ENCODE results near the gene OR5AP2. TPM values are rescaled to one million over a fixed set of nuclear protein-coding genes. Genes with fewer than 3 reads are reported as not detected.
"Not testable (repeated sequence)": the region's sequence is repeated elsewhere in the genome, so short reads cannot be mapped to it uniquely, and the experiment has no call there.

The OR5AP2 gene
- total RNA-seq (2022) (not detected in 2 replicates), Bru-seq, nascent RNA (not detected), BruChase-seq, experiment 1, labeled RNA remaining after a 6-hour chase (not detected), BruChase-seq, experiment 2, labeled RNA remaining after a 2-hour chase (not detected)
- long read RNA-seq = 0 reads

- Mint-ChIP-seq H3K9me3 (ENCODE audit: unreplicated experiment) (peaks cover 13% of the 10 kb centered on the region), H3K4me3 (ENCODE audit: unreplicated experiment) (no peak within 1 kb of the TSS), H3K27me3 (ENCODE audit: insufficient read depth, unreplicated experiment) (no peaks in the 10 kb centered on the region), H3K27ac (ENCODE audit: low read depth, unreplicated experiment) (no peak within 1 kb of the TSS), H3K36me3 (ENCODE audit: insufficient read depth, unreplicated experiment) (no peaks in the 10 kb centered on the region), H3K4me1 (ENCODE audit: insufficient read depth, unreplicated experiment) (no peaks in the 10 kb centered on the region)
- BruUV-seq (replicated peaks) = no TSS peak
- POLR2A ChIA-PET = no interaction called here
- TF ChIP-seq, protein P1, sequence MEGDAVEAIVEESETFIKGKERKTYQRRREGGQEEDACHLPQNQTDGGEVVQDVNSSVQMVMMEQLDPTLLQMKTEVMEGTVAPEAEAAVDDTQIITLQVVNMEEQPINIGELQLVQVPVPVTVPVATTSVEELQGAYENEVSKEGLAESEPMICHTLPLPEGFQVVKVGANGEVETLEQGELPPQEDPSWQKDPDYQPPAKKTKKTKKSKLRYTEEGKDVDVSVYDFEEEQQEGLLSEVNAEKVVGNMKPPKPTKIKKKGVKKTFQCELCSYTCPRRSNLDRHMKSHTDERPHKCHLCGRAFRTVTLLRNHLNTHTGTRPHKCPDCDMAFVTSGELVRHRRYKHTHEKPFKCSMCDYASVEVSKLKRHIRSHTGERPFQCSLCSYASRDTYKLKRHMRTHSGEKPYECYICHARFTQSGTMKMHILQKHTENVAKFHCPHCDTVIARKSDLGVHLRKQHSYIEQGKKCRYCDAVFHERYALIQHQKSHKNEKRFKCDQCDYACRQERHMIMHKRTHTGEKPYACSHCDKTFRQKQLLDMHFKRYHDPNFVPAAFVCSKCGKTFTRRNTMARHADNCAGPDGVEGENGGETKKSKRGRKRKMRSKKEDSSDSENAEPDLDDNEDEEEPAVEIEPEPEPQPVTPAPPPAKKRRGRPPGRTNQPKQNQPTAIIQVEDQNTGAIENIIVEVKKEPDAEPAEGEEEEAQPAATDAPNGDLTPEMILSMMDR (IDR thresholded peaks at IDR 0.05; ENCODE audit: unreplicated experiment) = no peak
- no peak for DNase-seq (ENCODE audit: unreplicated experiment)
- CTCF ChIA-PET = interaction anchor here (0.8 to 0.9 kb wide), 2 partner anchors 18 to 851 kb away, joined by 3 read pairs; no protein-coding TSS in a partner anchor
- intact Hi-C loops (cut with micrococcal nuclease) = no loop called here
Observed at GRCh38 chr11:56642339-56642738, at the start of gene OR5AP2. OR5AP2 (minus strand) TSS chr11:56642439; CDS start chr11:56642439, 0 bp downstream.

- H3K4me3 Mint-ChIP-seq (ENCODE audit: unreplicated experiment); H3K36me3 Mint-ChIP-seq (ENCODE audit: insufficient read depth, unreplicated experiment); CTCF ChIA-PET; intact Hi-C loops (cut with micrococcal nuclease); H3K9me3 Mint-ChIP-seq (ENCODE audit: unreplicated experiment); POLR2A ChIA-PET; H3K4me1 Mint-ChIP-seq (ENCODE audit: insufficient read depth, unreplicated experiment); H3K27me3 Mint-ChIP-seq (ENCODE audit: insufficient read depth, unreplicated experiment); BruUV-seq (replicated peaks); DNase-seq (ENCODE audit: unreplicated experiment); H3K27ac Mint-ChIP-seq (ENCODE audit: low read depth, unreplicated experiment): not testable (repeated sequence)
Observed at GRCh38 chr11:56691179-56691578, 48.9 kb upstream of the OR5AP2 start.

DNA sequence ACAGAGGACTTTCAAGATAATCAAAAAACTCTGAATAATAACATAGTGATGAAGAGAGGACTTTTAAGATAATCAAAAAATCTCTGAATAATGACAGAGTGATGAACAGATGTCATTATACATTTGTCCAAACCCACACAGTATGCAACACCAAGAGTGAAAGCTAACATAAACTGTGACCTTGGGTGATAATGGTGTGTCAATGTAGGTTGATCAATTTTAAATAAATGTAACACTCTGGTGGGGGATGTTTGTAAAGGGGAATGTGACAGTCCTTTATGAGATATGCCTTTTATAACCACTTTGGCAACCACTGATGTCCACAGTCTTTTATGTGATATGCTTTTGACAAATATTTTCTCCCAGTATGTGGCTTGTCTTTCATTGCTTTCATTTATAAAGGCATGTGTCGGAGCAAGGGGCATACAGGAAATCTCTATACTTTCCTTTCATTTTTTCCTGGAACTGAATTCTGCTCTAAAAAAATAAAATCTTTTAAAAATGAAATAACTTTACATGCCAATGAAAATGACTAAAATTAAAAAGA is 46.4 kb upstream of the OR5AP2 start:
- ChIA-PET CTCF (no interaction called here), POLR2A (no interaction called here)
- Mint-ChIP-seq H3K9me3 (ENCODE audit: unreplicated experiment) (no peaks in the 10 kb centered on the region), H3K4me1 (ENCODE audit: insufficient read depth, unreplicated experiment) (no peaks in the 10 kb centered on the region), H3K36me3 (ENCODE audit: insufficient read depth, unreplicated experiment) (no peaks in the 10 kb centered on the region), H3K27me3 (ENCODE audit: insufficient read depth, unreplicated experiment) (no peaks in the 10 kb centered on the region), H3K4me3 (ENCODE audit: unreplicated experiment) (no peak overlapping the region), H3K27ac (ENCODE audit: low read depth, unreplicated experiment) (no peak overlapping the region)
- DNase-seq (ENCODE audit: unreplicated experiment) = no peak
- TF ChIP-seq, protein P1 (IDR thresholded peaks at IDR 0.05; ENCODE audit: unreplicated experiment) = no peak
- intact Hi-C loops (cut with micrococcal nuclease) = no loop called here
- no TSS peak for BruUV-seq (replicated peaks)

DNA sequence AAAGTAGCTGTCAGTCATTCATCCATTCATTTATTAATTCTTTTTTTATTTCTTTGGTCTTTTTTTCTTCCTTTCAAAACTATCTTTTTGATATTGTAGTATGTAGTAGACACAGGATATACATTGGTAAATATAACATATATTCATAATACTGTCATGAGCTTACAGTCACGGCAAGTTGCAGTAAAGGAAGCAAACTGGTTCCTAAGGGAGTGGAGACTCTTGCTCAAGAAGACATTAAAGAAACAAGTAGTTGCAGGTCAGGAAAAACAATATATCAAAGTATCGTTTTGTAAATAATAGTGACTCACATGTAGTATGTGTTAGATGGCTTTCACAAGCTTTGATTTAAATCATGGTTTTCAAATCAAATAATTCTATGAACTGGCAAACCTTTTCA is 28.7 kb upstream of the OR5AP2 start:
- H3K27ac Mint-ChIP-seq (ENCODE audit: low read depth, unreplicated experiment) = no peak overlapping the region
- no peak for DNase-seq (ENCODE audit: unreplicated experiment)
- H3K9me3 Mint-ChIP-seq (ENCODE audit: unreplicated experiment) = peaks cover 1% of the 10 kb centered on the region
- H3K4me3 Mint-ChIP-seq (ENCODE audit: unreplicated experiment) = no peak overlapping the region
- POLR2A ChIA-PET = no interaction called here
- no peaks in the 10 kb centered on the region for H3K36me3 Mint-ChIP-seq (ENCODE audit: insufficient read depth, unreplicated experiment)
- peaks cover 21% of the 10 kb centered on the region for H3K27me3 Mint-ChIP-seq (ENCODE audit: insufficient read depth, unreplicated experiment)
- no TSS peak for BruUV-seq (replicated peaks)
- intact Hi-C loops (cut with micrococcal nuclease) = no loop called here
- CTCF ChIA-PET = interaction anchor here (0.5 kb wide), 1 partner anchor 54 kb away, joined by 4 read pairs; no protein-coding TSS in a partner anchor
- TF ChIP-seq, protein P1 (IDR thresholded peaks at IDR 0.05; ENCODE audit: unreplicated experiment) = no peak
- no peaks in the 10 kb centered on the region for H3K4me1 Mint-ChIP-seq (ENCODE audit: insufficient read depth, unreplicated experiment)

Measured in MCF 10A (cell line).